K562 (cell line): ENCODE data around the gene PARD3. TPM values are rescaled to one million over a fixed set of nuclear protein-coding genes. Genes with fewer than 3 reads are reported as not detected.

Experiments used
- ATAC-seq: fragments of 200-7000 bp; cut with Tn5 transposase; 3 replicates; pipeline ENCODE4 v1.9.1; 2020; ENCODE audit warnings: moderate library complexity
- BruUV-seq: library from RNA; stranded (reverse); fragments of 400-500 nt; replicated peaks from 2 replicates; lab custom pipeline; 2021; lab: Mats Ljungman, UMichigan
- CTCF ChIA-PET: fragments of 300-600 bp; formaldehyde crosslinking; extraction: SDS; loops from one replicate; lab custom pipeline; 2021; ENCODE audit warnings: low intra/inter-chr PET ratio; lab: Yijun Ruan, JAX
- POLR2A ChIA-PET: fragments of 300-600, 350-650 bp; sonication (Branson Sonifier 250); formaldehyde crosslinking; extraction: SDS; loops from one replicate; lab custom pipeline; 2021; ENCODE audit warnings: antibody characterized with exemption, inconsistent platforms; lab: Yijun Ruan, JAX
- DNase-seq, 4 experiments: peaks; one replicate each; pipeline versions ENCODE4 v3.0.0 to v3.0.0-alpha.2; 2011 to 2018; ENCODE audit warnings: low spot score in 3 of 4, mixed read lengths in 3 of 4; ENCODE audit errors: extremely low read depth in 1 of 4
- FAIRE-seq: peaks from 2 replicates; lab custom pipeline; 2011; peaks lifted over from hg19 to GRCh38; lab: Jason Lieb, UNC
- H2AFZ ChIP-seq: 2 replicates; pipeline ENCODE4 v1.6.0; 2011; ENCODE audit warnings: low read depth, low read length, control low read depth, inconsistent platforms
- H3K27ac ChIP-seq: fragments of 200-600 bp; 3 replicates; pipeline ENCODE4 v1.8.0; 2011; ENCODE audit warnings: low read depth, mild to moderate bottlenecking, control low read depth, inconsistent platforms, low read length, moderate library complexity, mixed read lengths; ENCODE audit errors: extremely low read depth
- H3K27me3 ChIP-seq, 2 experiments: fragments of 300-600 bp in 1 of 2; 2 replicates in 1 of 2; 3 replicates in 1 of 2; pipeline versions ENCODE4 v1.6.0 to v1.8.0; 2011; ENCODE audit warnings: inconsistent platforms in 2 of 2, low read length in 2 of 2, mild to moderate bottlenecking in 1 of 2, mixed read lengths in 1 of 2, moderate library complexity in 1 of 2; ENCODE audit not compliant: control insufficient read depth in 2 of 2, insufficient read depth in 2 of 2
- H3K36me3 ChIP-seq: fragments of 300-600 bp; 3 replicates; pipeline ENCODE4 v1.8.0; 2011; ENCODE audit warnings: mild to moderate bottlenecking, low read length, inconsistent platforms; ENCODE audit not compliant: control insufficient read depth, insufficient read depth
- H3K4me1 ChIP-seq, 2 experiments: fragments of 200-600 bp in 1 of 2; replicated peaks in 1 of 2; 2 replicates in 1 of 2; 3 replicates in 1 of 2; pipeline versions ENCODE4 v1.5.1 to v1.8.0; 2011; ENCODE audit warnings: inconsistent platforms in 2 of 2, low read length in 2 of 2, mild to moderate bottlenecking in 1 of 2, mixed read lengths in 1 of 2, moderate library complexity in 1 of 2; ENCODE audit not compliant: control insufficient read depth in 2 of 2, insufficient read depth in 2 of 2
- H3K4me2 ChIP-seq: 2 replicates; pipeline ENCODE4 v1.6.1; 2011; ENCODE audit warnings: low read length, control low read depth, inconsistent platforms, mixed read lengths; ENCODE audit not compliant: insufficient read depth
- H3K4me3 ChIP-seq: fragments of 200-600 bp; sonication (generic), shearing (Covaris generic); 2 replicates; pipeline ENCODE4 v1.5.1; 2016; ENCODE audit warnings: control low read depth, inconsistent platforms
- H3K79me2 ChIP-seq: fragments of 200-600 bp; 3 replicates; pipeline ENCODE4 v1.8.0; 2011; ENCODE audit warnings: low read length, inconsistent platforms; ENCODE audit not compliant: control insufficient read depth, insufficient read depth
- H3K9ac ChIP-seq, 2 experiments: 2 replicates each; pipeline versions ENCODE4 v1.6.0 to v1.6.1; 2011; ENCODE audit warnings: low read depth in 2 of 2, low read length in 2 of 2, control low read depth in 1 of 2, inconsistent platforms in 1 of 2, mild to moderate bottlenecking in 1 of 2, mixed read lengths in 1 of 2; ENCODE audit not compliant: insufficient read depth in 1 of 2
- H3K9me1 ChIP-seq: one replicate; pipeline ENCODE4 v1.6.0; 2011; ENCODE audit warnings: inconsistent platforms, mild to moderate bottlenecking, low read length, moderate library complexity; ENCODE audit not compliant: control insufficient read depth, insufficient read depth
- H3K9me3 ChIP-seq: replicated peaks from 2 replicates; pipeline ENCODE4 v1.5.1; 2011; ENCODE audit warnings: low read depth, low read length, inconsistent platforms; ENCODE audit not compliant: control insufficient read depth, insufficient read depth
- H4K20me1 ChIP-seq: replicated peaks from 2 replicates; pipeline ENCODE4 v1.6.1; 2011; ENCODE audit warnings: low read length, inconsistent platforms, mixed read lengths; ENCODE audit not compliant: control insufficient read depth, insufficient read depth
- BCOR ChIP-seq: fragments of 450-650 bp; IDR thresholded peaks from 2 replicates; pipeline ENCODE4 v1.6.1; 2016
- ELF2 ChIP-seq: fragments of 250-450 bp; sonication (Bioruptor Pico); IDR thresholded peaks from 2 replicates; pipeline ENCODE4 v1.5.0; 2021; ENCODE audit warnings: mild to moderate bottlenecking
- ETV6 ChIP-seq, 3 experiments: fragments of 150-350 bp in 1 of 3; sonication (generic) in 1 of 3; formaldehyde crosslinking in 1 of 3; IDR thresholded peaks; 2 replicates each; pipeline versions ENCODE4 v1.6.1 to v1.8.0; 2014 to 2022; ENCODE audit warnings: borderline replicate concordance in 2 of 3, low read depth in 2 of 3, antibody characterized with exemption in 1 of 3, low read length in 1 of 3, mild to moderate bottlenecking in 1 of 3, missing genetic modification reagents in 1 of 3
- FOXO4 ChIP-seq: fragments of 450-650 bp; formaldehyde crosslinking; IDR thresholded peaks from 2 replicates; pipeline ENCODE4 v1.4.0; 2020; ENCODE audit warnings: mild to moderate bottlenecking, moderate library complexity
- GABPB2 ChIP-seq: fragments of 250-450 bp; sonication (Bioruptor Pico); conservative IDR thresholded peaks from 2 replicates; pipeline ENCODE4 v1.5.1; 2021; ENCODE audit warnings: mild to moderate bottlenecking
- KAT2B ChIP-seq: IDR thresholded peaks from one replicate; pipeline ENCODE4 v1.6.1; 2012; ENCODE audit warnings: low read depth, mild to moderate bottlenecking, control low read depth, inconsistent platforms, low read length, moderate library complexity
- KDM2B ChIP-seq: fragments of 250-450 bp; sonication (Bioruptor Pico); IDR thresholded peaks from 2 replicates; pipeline ENCODE4 v1.8.0; 2021; ENCODE audit warnings: mild to moderate bottlenecking, moderate library complexity
- KLF1 ChIP-seq: fragments of 450-650 bp; IDR thresholded peaks from 2 replicates; pipeline ENCODE4 v1.6.1; 2016; ENCODE audit warnings: missing genetic modification characterization, missing compliant biosample characterization
- NR1H2 ChIP-seq: sonication (generic); formaldehyde crosslinking; IDR thresholded peaks from 2 replicates; pipeline ENCODE4 v1.4.0; 2020; ENCODE audit warnings: mild to moderate bottlenecking, missing genetic modification reagents
- RAD51 ChIP-seq: fragments of 450-650 bp; IDR thresholded peaks from 2 replicates; pipeline ENCODE4 v1.7.1; 2016; ENCODE audit warnings: low read depth, mild to moderate bottlenecking, borderline replicate concordance
- RBM17 ChIP-seq: fragments of 200-400 bp; formaldehyde crosslinking; IDR thresholded peaks from 2 replicates; pipeline ENCODE4 v1.6.1; 2017; ENCODE audit warnings: low read depth, mild to moderate bottlenecking, low read length, borderline replicate concordance
- RBM34 ChIP-seq: fragments of 200-400 bp; formaldehyde crosslinking; IDR thresholded peaks from 2 replicates; pipeline ENCODE4 v1.6.1; 2018; ENCODE audit warnings: low read length, borderline replicate concordance; ENCODE audit not compliant: insufficient read depth
- RREB1 ChIP-seq: fragments of 250-450 bp; sonication (Bioruptor Pico); IDR thresholded peaks from 2 replicates; pipeline ENCODE4 v1.4.0; 2020
- TGIF2 ChIP-seq: sonication (generic); formaldehyde crosslinking; IDR thresholded peaks from 2 replicates; pipeline ENCODE4 v1.8.1; 2022; ENCODE audit warnings: mild to moderate bottlenecking, missing genetic modification reagents, moderate library complexity
- ZFP30 ChIP-seq: fragments of 250-450 bp; sonication (Bioruptor Pico); IDR thresholded peaks from 2 replicates; pipeline ENCODE4 v1.8.0; 2022; ENCODE audit warnings: moderate library complexity, mild to moderate bottlenecking, inconsistent platforms, borderline replicate concordance
- ZNF224 ChIP-seq: sonication (generic); formaldehyde crosslinking; IDR thresholded peaks from 2 replicates; pipeline ENCODE4 v1.8.0; 2022; ENCODE audit warnings: mild to moderate bottlenecking, missing genetic modification reagents
- WGBS: fragments of 100-300 bp; shearing (Covaris generic); methylation state at CpG from one replicate; pipeline ENCODE4 v1.1.6; 2016; ENCODE audit warnings: low coverage, mixed read lengths; ENCODE audit not compliant: insufficient coverage; ENCODE audit errors: missing lambda C conversion rate; 5-methylcytosine and 5-hydroxymethylcytosine counted together
- in situ Hi-C: fragments of 300-500 bp; cut with MboI; formaldehyde crosslinking; loops from 4 replicates; pipeline ENCODE4 v1.15.0; 2018; ENCODE audit warnings: inconsistent platforms, mixed read lengths
- intact Hi-C: fragments of 100-400 bp; cut with micrococcal nuclease; formaldehyde crosslinking; loops from 2 replicates; pipeline ENCODE4 v1.14.2; 2022
- polyA plus RNA-seq, 8 experiments: library from polyadenylated mRNA; depleted of rRNA in 4 of 8; stranded (reverse) in 5 of 8; unstranded in 3 of 8; fragments of >200 nt; fragmentation: Nextera tagmentation in 2 of 8; fragmentation: Illumina TruSeq in 1 of 8; extraction: Ambion mirVana in 2 of 8; extraction: Trizol in 1 of 8; gene quantifications; 2 replicates each; pipeline versions ENCODE4 v1.2.1 to v1.2.3, GENCODE V29; 2011 to 2014; ENCODE audit warnings: inconsistent platforms in 1 of 8, missing spikeins in 1 of 8
- total RNA-seq, 7 experiments: library from RNA; depleted of rRNA in 6 of 7; stranded (reverse); fragments of >200 nt in 6 of 7; fragmentation: Illumina TruSeq in 2 of 7; extraction: Trizol in 2 of 7; gene quantifications; 2 replicates each; pipeline versions ENCODE4 v1.2.1 to v1.2.3, GENCODE V29; 2011 to 2021; ENCODE audit warnings: low replicate concordance in 1 of 7

Gene PARD3
- total and polyA plus RNA-seq, 9 of the 15 experiments (the other 6 are each of a cell fraction or from before 2014, with no cell fraction given) = 2.7 to 11.7 (median 7.7) TPM

- TF ChIP-seq GABPB2 (CRISPR knock-in tag) (no peak), ZNF224 (CRISPR knock-in tag) (no peak), KDM2B (CRISPR knock-in tag) (no peak), FOXO4 (CRISPR knock-in tag) (no peak)
Observed at GRCh38 chr10:34613491-34613890, 201.6 kb downstream of the PARD3 start (continued).

DNA sequence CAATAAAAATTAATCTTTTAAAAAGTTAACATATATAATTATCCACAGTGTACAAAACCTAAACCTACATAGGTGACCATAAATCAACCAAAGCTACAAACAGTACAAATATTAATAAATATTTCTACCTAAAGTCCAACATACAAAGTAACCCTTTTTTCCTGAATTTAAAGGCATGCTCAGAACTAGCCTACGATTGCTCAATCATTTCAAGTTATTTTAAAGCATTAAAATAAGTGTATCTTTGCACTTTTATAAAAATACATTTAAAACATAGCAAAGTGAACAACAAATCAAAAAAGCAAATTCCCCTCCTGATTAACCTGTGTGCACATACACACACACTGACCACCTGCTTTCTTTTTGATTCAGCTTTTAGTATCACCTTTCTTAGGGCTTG lies 202.2 kb downstream of the PARD3 start:
- no peak for DNase-seq
- ChIA-PET CTCF (no interaction called here), POLR2A (no interaction called here)
- H3K9me1 ChIP-seq = no peaks in the 10 kb centered on the region
- H3K79me2 ChIP-seq = no peaks in the 10 kb centered on the region
- WGBS = 5% methylated on average over 1 of the region's 1 CpG
- H3K9me3 ChIP-seq = no peaks in the 10 kb centered on the region
- intact Hi-C loops (no loop called here), in situ Hi-C loops (no loop called here)
- no peak for FAIRE-seq
- no peak for ATAC-seq
- no TSS peak for BruUV-seq
- no peaks in the 10 kb centered on the region for H3K4me1 ChIP-seq
- no peak overlapping the region for H3K9ac ChIP-seq
- no peak overlapping the region for H3K4me2 ChIP-seq
- H2AFZ ChIP-seq = no peak overlapping the region
- no peaks in the 10 kb centered on the region for H3K36me3 ChIP-seq
- no peaks in the 10 kb centered on the region for H4K20me1 ChIP-seq
- no peak overlapping the region for H3K4me3 ChIP-seq
- H3K27ac ChIP-seq = no peak overlapping the region
- no peaks in the 10 kb centered on the region; a peak in 1 of 5 replicates for H3K27me3 ChIP-seq
- TF ChIP-seq RREB1 (CRISPR knock-in tag) (no peak), RAD51 (no peak), ZFP30 (no peak), ETV6 (IDR thresholded peaks at IDR 0.05; ENCODE audit: borderline replicate concordance in 1 of 2, low read depth in 2 of 2, low read length in 1 of 2) (no peak), ETV6 (CRISPR knock-in tag; IDR thresholded peaks at IDR 0.05; ENCODE audit: borderline replicate concordance) (no peak), BCOR (no peak), NR1H2 (no peak), KLF1 (tag) (no peak), TGIF2 (no peak), RBM17 (no peak), ELF2 (CRISPR knock-in tag) (no peak), KAT2B (no peak), RBM34 (no peak)
